ENCODE results near the gene CCR7.

- TF ChIP-seq, protein P1, sequence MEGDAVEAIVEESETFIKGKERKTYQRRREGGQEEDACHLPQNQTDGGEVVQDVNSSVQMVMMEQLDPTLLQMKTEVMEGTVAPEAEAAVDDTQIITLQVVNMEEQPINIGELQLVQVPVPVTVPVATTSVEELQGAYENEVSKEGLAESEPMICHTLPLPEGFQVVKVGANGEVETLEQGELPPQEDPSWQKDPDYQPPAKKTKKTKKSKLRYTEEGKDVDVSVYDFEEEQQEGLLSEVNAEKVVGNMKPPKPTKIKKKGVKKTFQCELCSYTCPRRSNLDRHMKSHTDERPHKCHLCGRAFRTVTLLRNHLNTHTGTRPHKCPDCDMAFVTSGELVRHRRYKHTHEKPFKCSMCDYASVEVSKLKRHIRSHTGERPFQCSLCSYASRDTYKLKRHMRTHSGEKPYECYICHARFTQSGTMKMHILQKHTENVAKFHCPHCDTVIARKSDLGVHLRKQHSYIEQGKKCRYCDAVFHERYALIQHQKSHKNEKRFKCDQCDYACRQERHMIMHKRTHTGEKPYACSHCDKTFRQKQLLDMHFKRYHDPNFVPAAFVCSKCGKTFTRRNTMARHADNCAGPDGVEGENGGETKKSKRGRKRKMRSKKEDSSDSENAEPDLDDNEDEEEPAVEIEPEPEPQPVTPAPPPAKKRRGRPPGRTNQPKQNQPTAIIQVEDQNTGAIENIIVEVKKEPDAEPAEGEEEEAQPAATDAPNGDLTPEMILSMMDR (IDR thresholded peaks at IDR 0.05) = no peak
- peak in 1 of 4 donors; percentile 26 for TF ChIP-seq POLR2A (IDR thresholded peaks at IDR 0.05)
Observed at GRCh38 chr17:40536295-40537171, 28.7 kb downstream of the CCR7 start.
